Stimulated activated CD4-positive, alpha-beta T cell treated with anti-CD3 and anti-CD28 coated beads, Interleukin-15, amount 100 ng/mL, for 24 hours (primary cell): ENCODE measurements around the gene SERINC5.

Experiments used
- DNase-seq: peaks from one replicate; pipeline ENCODE4 v3.0.0-alpha.2; 2020

Gene SERINC5

GRCh38 chr5:80091792-80092192 lies 164.1 kb downstream of the SERINC5 start:
- DNase-seq: peak; percentile 16

GRCh38 chr5:80090884-80091166 lies 165.0 kb downstream of the SERINC5 start:
- no peak for DNase-seq

GRCh38 chr5:80083101-80083890 lies 172.6 kb downstream of the SERINC5 start:
- DNase-seq: peak; percentile 36

- peak; percentile 78 for DNase-seq
Measured at GRCh38 chr5:80082731-80083100, 173.1 kb downstream of the SERINC5 start.

GRCh38 chr5:80082281-80082680 lies 173.6 kb downstream of the SERINC5 start:
- DNase-seq: no peak

- no peak for DNase-seq
Measured at GRCh38 chr5:80078921-80079320, 176.9 kb downstream of the SERINC5 start.

GRCh38 chr5:80077051-80077714 lies 178.7 kb downstream of the SERINC5 start:
- no peak for DNase-seq

GRCh38 chr5:80076131-80077050 lies 179.5 kb downstream of the SERINC5 start:
- DNase-seq: no peak

GRCh38 chr5:80072103-80073073 lies 183.5 kb downstream of the SERINC5 start:
- no peak for DNase-seq

- DNase-seq: no peak
Measured at GRCh38 chr5:80071510-80072021, 184.3 kb downstream of the SERINC5 start.

GRCh38 chr5:80070338-80071056 lies 185.4 kb downstream of the SERINC5 start:
- no peak for DNase-seq

GRCh38 chr5:80069918-80070318 lies 185.9 kb downstream of the SERINC5 start:
- no peak for DNase-seq

- no peak for DNase-seq
Measured at GRCh38 chr5:80069251-80069800, 186.5 kb downstream of the SERINC5 start.

GRCh38 chr5:80068775-80069174 lies 187.1 kb downstream of the SERINC5 start:
- DNase-seq: no peak

- no peak for DNase-seq
Measured at GRCh38 chr5:80068246-80068636, 187.6 kb downstream of the SERINC5 start.

GRCh38 chr5:80067531-80068245 lies 188.2 kb downstream of the SERINC5 start:
- no peak for DNase-seq

- DNase-seq: no peak
Measured at GRCh38 chr5:80067016-80067415, 188.8 kb downstream of the SERINC5 start.

- DNase-seq: no peak
Measured at GRCh38 chr5:80064124-80064523, 191.7 kb downstream of the SERINC5 start.
